Activated CD8-positive, alpha-beta T cell treated with anti-CD3 and anti-CD28 coated beads for 36 hours (primary cell): ENCODE data around the gene ANKRD10. TPM values are rescaled to one million over a fixed set of nuclear protein-coding genes. Genes with fewer than 3 reads are reported as not detected.

Source experiments
- total RNA-seq, 2 experiments: library from RNA; stranded (reverse); gene quantifications; one replicate each; pipeline ENCODE4 v1.2.3, GENCODE V29; 2021

Gene ANKRD10
- total RNA-seq, 2 experiments from 2014 or later = 81.6 to 86.1 TPM

Other genes with a start within 250 kb of the ANKRD10 start
- gene CARS2, start 209.0 kb downstream of the ANKRD10 start, total RNA-seq = 10 to 100 TPM; 60.7 to 63.0 TPM
- gene ING1, start 201.4 kb downstream of the ANKRD10 start, total RNA-seq = 10 to 100 TPM; 22.0 to 22.2 TPM
- gene ARHGEF7, start 200.2 kb upstream of the ANKRD10 start, total RNA-seq = 10 to 100 TPM; 67.0 to 71.2 TPM